HEK293 (cell line): ENCODE results near the gene NUP58.

Experiments used
- CTCF ChIP-seq: fragments of 450-650 bp; formaldehyde crosslinking; IDR thresholded peaks from 2 replicates; pipeline ENCODE4 v1.5.1; 2016; ENCODE audit warnings: missing biosample characterization, missing genetic modification characterization
- MYNN ChIP-seq: fragments of 450-650 bp; formaldehyde crosslinking; IDR thresholded peaks from 2 replicates; pipeline ENCODE4 v1.5.1; 2016; ENCODE audit warnings: missing biosample characterization, missing genetic modification characterization, borderline replicate concordance
- ZNF19 ChIP-seq: fragments of 450-650 bp; formaldehyde crosslinking; IDR thresholded peaks from 2 replicates; pipeline ENCODE4; 2016; ENCODE audit warnings: missing biosample characterization, missing genetic modification characterization, low read depth

GRCh38 chr13:25306671-25307464, 5.4 kb downstream of the NUP58 start:
- TF ChIP-seq CTCF (tag by site-specific recombination) (no peak), ZNF19 (tag by site-specific recombination) (no peak), MYNN (tag by site-specific recombination) (no peak)
